Measurements from ENCODE around the gene NCF1.

DNA sequence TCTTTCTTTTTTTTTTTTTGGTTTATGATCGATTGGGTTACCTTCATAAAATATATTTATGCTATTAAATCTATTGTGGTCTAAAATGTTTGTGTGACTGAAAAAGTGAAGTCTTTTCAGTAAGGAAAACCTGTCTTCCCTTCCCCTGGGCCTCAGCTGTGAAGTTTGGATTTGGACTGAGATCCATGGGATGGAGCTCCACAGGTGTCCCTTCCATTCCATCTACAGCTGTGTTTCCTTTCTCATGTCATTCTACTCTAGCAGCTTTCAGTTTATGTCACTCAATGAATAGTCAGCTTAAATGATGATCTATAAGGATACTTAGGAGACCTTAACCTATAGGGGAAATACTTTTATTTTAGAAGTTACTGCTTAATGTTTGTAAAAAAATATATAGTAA is 48.0 kb upstream of the NCF1 start:
- no peak for TF ChIP-seq EZH2 (IDR thresholded peaks at IDR 0.05; ENCODE audit: low read length, missing control alignments)
- TF ChIP-seq, protein P1, sequence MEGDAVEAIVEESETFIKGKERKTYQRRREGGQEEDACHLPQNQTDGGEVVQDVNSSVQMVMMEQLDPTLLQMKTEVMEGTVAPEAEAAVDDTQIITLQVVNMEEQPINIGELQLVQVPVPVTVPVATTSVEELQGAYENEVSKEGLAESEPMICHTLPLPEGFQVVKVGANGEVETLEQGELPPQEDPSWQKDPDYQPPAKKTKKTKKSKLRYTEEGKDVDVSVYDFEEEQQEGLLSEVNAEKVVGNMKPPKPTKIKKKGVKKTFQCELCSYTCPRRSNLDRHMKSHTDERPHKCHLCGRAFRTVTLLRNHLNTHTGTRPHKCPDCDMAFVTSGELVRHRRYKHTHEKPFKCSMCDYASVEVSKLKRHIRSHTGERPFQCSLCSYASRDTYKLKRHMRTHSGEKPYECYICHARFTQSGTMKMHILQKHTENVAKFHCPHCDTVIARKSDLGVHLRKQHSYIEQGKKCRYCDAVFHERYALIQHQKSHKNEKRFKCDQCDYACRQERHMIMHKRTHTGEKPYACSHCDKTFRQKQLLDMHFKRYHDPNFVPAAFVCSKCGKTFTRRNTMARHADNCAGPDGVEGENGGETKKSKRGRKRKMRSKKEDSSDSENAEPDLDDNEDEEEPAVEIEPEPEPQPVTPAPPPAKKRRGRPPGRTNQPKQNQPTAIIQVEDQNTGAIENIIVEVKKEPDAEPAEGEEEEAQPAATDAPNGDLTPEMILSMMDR (conservative IDR thresholded peaks at IDR 0.05 in 1 of 2, IDR thresholded peaks at IDR 0.05 in 1 of 2; ENCODE audit: low read depth in 1 of 2, low read length in 2 of 2), result no peak
